Stimulated activated CD4-positive, alpha-beta T cell treated with anti-CD3 and anti-CD28 coated beads, TNF-alpha, amount 100 ng/mL, for 1 hour (primary cell): ENCODE measurements around the gene WDR44.
"Not testable (repeated sequence)": the region's sequence is repeated elsewhere in the genome, so short reads cannot be mapped to it uniquely, and the experiment has no call there.

Experiments
- DNase-seq, 3 donors: peaks; one replicate each; pipeline ENCODE4 v3.0.0-alpha.2; 2020; ENCODE audit warnings: low read depth in 3 of 3, low spot score in 1 of 3

The WDR44 gene

GRCh38 chrX:118480172-118480571 is 134.3 kb downstream of the WDR44 start:
- DNase-seq, result no peak

DNA sequence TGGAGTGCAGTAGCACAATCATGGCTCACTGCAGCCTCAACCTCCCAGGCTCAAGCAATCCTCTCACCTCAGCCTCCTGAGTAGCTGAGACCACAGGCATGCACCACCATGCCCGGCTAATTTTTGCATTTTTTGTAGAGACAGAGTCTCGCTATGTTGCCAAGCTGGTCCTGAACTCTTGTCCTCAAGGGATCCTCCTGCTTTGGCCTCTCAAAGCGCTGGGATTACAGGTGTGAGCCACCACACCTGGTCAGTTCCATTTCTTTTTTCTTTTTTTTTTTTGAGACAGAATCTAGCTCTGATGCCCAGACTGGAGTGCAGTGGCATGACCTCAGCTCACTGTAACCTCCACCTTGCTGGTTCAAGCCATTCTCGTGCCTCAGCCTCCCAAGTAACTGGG is 136.5 kb downstream of the WDR44 start:
- not testable (repeated sequence) for DNase-seq

GRCh38 chrX:118484216-118484903 is 138.5 kb downstream of the WDR44 start:
- DNase-seq, result no peak

- DNase-seq, result not testable (repeated sequence)
Observed at GRCh38 chrX:118486693-118487092, 140.8 kb downstream of the WDR44 start.

GRCh38 chrX:118493016-118493415 is 147.1 kb downstream of the WDR44 start:
- no peak for DNase-seq

DNA sequence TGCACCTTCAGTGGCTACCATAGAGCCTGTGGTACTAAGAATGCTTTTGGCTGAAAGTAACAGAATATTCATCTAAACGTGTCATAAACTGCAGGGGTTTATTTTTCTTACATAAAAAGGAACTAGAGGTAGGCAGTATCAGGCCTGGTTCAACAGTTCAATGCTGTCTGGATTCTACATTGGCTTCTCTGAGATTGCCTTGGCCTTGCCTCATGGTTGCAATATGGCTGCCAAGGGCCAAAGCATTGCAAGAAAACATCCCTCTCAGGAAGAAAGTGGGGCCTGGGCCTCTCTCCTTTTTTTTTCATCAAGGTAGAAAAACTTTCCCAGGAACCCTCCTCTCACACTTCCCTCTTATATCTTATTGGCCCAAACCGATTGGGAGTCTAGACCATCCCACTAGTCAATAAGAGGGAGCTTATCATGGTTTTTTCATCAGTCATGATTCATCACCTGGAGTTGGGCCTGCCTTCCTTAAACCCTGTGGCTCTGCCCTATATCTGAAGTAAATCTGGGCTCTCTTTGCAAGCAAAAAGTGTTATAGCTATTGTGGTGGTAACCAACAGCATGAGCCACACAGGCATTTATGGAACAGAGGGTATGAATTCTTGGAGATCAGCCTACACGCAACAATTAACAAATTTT is 147.9 kb downstream of the WDR44 start:
- DNase-seq, result no peak

DNA sequence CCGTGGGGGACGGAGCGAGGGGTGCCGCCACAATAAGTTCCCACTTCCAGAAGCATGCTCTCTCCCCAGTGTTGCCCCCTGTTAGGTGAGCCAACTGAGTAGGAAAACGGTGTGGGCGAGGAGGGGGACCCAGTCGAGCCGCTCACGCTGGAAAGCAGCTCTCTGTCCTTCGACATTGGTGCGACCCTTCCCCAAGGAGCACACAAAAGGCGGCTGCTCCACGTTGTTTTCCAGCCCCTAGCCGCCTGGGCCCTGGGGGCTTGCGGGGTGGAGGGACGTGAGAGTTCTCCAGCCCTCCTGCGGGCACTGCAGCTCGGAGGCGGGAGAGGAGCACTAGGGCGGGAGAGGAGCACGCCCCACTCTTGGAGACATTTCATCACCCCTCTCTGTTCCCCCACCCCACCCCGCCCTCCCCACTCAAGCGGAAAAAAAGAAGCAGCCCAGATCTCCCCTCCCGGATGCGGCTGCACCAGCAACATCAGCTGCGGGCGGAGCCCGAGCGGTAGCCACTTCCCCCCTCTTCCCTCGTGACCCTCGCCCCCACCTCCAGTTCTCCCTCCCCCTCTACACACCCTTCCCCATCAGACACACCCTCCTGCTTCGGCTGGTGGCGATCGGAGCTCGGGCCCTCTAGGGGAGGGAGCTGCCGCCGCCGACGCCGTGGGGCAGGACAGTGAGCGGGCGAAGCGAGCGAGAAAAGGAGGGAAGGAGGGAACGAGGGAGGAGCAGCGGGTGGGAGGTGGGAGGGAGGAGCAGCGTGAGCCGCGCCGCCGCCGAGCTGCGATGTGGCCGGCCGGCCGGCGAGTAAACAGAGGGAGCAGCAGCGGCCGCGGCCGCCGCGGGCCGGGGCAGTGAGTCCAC is 149.4 kb downstream of the WDR44 start, which contains the start of gene DOCK11:
Gene DOCK11, plus strand, starts transcription at position 755 of the 861 bp plus-strand sequence. CDS start 157 bp downstream, outside the sequence.
- DNase-seq, result peak; percentile 47 to 67 (median 61)

GRCh38 chrX:118495958-118496762 is 150.3 kb downstream of the WDR44 start:
- DNase-seq, result peak; percentile 39 to 53 (median 52)

DNA sequence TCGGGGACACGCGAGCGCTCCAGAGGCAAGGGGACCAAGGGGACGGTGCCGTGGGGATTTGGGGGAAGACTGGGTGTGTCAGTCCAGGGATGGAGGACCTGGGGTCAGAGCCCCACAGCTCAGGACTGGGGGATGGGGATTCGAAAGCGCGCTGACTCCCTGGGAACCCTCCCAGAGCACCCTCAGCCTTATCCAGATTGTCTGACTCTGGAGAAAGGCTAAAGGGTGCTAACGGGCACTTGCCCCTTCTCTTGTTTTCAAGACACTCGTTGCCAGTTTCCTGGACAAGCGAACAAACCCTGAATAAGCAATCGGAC is 150.8 kb downstream of the WDR44 start:
- DNase-seq, result no peak

- DNase-seq, result no peak
Observed at GRCh38 chrX:118497180-118497818, 151.4 kb downstream of the WDR44 start.

- DNase-seq, result no peak
Observed at GRCh38 chrX:118498351-118498750, 152.4 kb downstream of the WDR44 start.

- no peak for DNase-seq
Observed at GRCh38 chrX:118498755-118499154, 152.8 kb downstream of the WDR44 start.

- no peak for DNase-seq
Observed at GRCh38 chrX:118499295-118499694, 153.4 kb downstream of the WDR44 start.
